Right lobe of liver (tissue), 6 donors: ENCODE data around the gene PODXL2. TPM values are rescaled to one million over a fixed set of nuclear protein-coding genes. Genes with fewer than 3 reads are reported as not detected.

Experiments used
- ATAC-seq, 4 donors: fragments of 200-7000 bp; cut with Tn5 transposase; one replicate each; pipeline ENCODE4 v1.9.1; 2020; ENCODE audit warnings: mild to moderate bottlenecking in 4 of 4, moderate library complexity in 4 of 4
- DNase-seq, 3 donors: peaks; one replicate each; pipeline ENCODE4 v3.0.0-alpha.2; 2020
- H3K27ac ChIP-seq, 3 donors: fragments of 200-600 bp; one replicate each; pipeline ENCODE4 v1.8.0; 2022
- H3K27me3 ChIP-seq, 2 donors: fragments of 200-600 bp; one replicate each; pipeline ENCODE4 v1.8.0; 2022
- H3K36me3 ChIP-seq, 4 donors: fragments of 200-600 bp; sonication (generic) in 1 of 4; one replicate each; pipeline versions ENCODE4 v1.5.1 to v1.8.0; 2017 to 2022; ENCODE audit warnings: control low read depth in 1 of 4
- H3K4me1 ChIP-seq, 4 donors: fragments of 200-600 bp; sonication (generic) in 1 of 4; one replicate each; pipeline versions ENCODE4 v1.5.1 to v1.8.0; 2017 to 2022; ENCODE audit warnings: control low read depth in 1 of 4
- H3K4me3 ChIP-seq, 3 donors: fragments of 200-600 bp; one replicate each; pipeline ENCODE4 v1.8.0; 2022
- H3K9me3 ChIP-seq, 4 donors: fragments of 200-600 bp; sonication (generic) in 1 of 4; one replicate each; pipeline versions ENCODE4 v1.5.1 to v1.8.0; 2017 to 2022; ENCODE audit warnings: control low read depth in 1 of 4
- POLR2A ChIP-seq: fragments of 450-650 bp; IDR thresholded peaks from one replicate; pipeline ENCODE4 v1.6.1; 2017; ENCODE audit warnings: antibody characterized with exemption, mild to moderate bottlenecking
- WGBS: methylation state at CpG from one replicate; pipeline ENCODE4 v1.1.6; 2018; ENCODE audit warnings: low coverage, low lambda C conversion rate; ENCODE audit not compliant: insufficient coverage; ENCODE audit errors: missing lambda C conversion rate; 5-methylcytosine and 5-hydroxymethylcytosine counted together
- intact Hi-C, 2 donors: fragments of 100-400 bp; cut with DNase I; formaldehyde crosslinking; loops; one replicate each; pipeline versions ENCODE4 v1.11.2 to v1.14.1; 2022
- total RNA-seq, 6 experiments: library from RNA; depleted of rRNA in 2 of 6; stranded (reverse); fragments of >200 nt in 2 of 6; fragmentation: NEBNext Ultra II Directional in 3 of 6; extraction: Animal tissue kit (Norgen Biotek cat#: 25700) in 3 of 6; gene quantifications; one replicate each; pipeline versions ENCODE4 v1.1.0 to v1.2.4, GENCODE V29; 2016 to 2023
- TF ChIP-seq, protein P1 (sequence below), 4 donors: fragments of 200-600 bp in 3 of 4; fragments of 450-650 bp in 1 of 4; IDR thresholded peaks; one replicate each; pipeline versions ENCODE4 v1.5.1 to v1.8.0; 2016 to 2022; ENCODE audit warnings: antibody characterized with exemption in 4 of 4, mild to moderate bottlenecking in 2 of 4
- donor health status: DM: no; HTN: yes; CAD: no.
- donor health status: DM: no; HTN: no; CAD: no.
- donor health status: DM: no; HTN: no; CAD: no.
- donor health status: DM: no; HTN: yes; CAD: no.
- donor health status: DM: no; HTN: yes; CAD: no.

Gene PODXL2
- total RNA-seq, 6 experiments from 2014 or later = 0.19 to 1.6 (median 0.63) TPM

- Histone ChIP-seq H3K36me3 (no peaks in the 10 kb centered on the region), H3K27ac (no peak overlapping the region), H3K4me1 (peaks cover 0 to 6% (median 0%) of the 10 kb centered on the region in 4 donors), H3K27me3 (no peaks in the 10 kb centered on the region), H3K9me3 (no peaks in the 10 kb centered on the region), H3K4me3 (peak overlapping the region in 1 of 3 donors; percentile 44)
- intact Hi-C loops = no loop called here
- TF ChIP-seq POLR2A = no peak
- TF ChIP-seq, protein P1, sequence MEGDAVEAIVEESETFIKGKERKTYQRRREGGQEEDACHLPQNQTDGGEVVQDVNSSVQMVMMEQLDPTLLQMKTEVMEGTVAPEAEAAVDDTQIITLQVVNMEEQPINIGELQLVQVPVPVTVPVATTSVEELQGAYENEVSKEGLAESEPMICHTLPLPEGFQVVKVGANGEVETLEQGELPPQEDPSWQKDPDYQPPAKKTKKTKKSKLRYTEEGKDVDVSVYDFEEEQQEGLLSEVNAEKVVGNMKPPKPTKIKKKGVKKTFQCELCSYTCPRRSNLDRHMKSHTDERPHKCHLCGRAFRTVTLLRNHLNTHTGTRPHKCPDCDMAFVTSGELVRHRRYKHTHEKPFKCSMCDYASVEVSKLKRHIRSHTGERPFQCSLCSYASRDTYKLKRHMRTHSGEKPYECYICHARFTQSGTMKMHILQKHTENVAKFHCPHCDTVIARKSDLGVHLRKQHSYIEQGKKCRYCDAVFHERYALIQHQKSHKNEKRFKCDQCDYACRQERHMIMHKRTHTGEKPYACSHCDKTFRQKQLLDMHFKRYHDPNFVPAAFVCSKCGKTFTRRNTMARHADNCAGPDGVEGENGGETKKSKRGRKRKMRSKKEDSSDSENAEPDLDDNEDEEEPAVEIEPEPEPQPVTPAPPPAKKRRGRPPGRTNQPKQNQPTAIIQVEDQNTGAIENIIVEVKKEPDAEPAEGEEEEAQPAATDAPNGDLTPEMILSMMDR (IDR thresholded peaks at IDR 0.05) = no peak
- 46% methylated on average over 16 of the region's 65 CpGs for WGBS
- DNase-seq (no peak), ATAC-seq (peak in 2 of 4 donors; percentile 7)
Observed at GRCh38 chr3:127629467-127630403, 750 bp downstream of the PODXL2 start.

DNA sequence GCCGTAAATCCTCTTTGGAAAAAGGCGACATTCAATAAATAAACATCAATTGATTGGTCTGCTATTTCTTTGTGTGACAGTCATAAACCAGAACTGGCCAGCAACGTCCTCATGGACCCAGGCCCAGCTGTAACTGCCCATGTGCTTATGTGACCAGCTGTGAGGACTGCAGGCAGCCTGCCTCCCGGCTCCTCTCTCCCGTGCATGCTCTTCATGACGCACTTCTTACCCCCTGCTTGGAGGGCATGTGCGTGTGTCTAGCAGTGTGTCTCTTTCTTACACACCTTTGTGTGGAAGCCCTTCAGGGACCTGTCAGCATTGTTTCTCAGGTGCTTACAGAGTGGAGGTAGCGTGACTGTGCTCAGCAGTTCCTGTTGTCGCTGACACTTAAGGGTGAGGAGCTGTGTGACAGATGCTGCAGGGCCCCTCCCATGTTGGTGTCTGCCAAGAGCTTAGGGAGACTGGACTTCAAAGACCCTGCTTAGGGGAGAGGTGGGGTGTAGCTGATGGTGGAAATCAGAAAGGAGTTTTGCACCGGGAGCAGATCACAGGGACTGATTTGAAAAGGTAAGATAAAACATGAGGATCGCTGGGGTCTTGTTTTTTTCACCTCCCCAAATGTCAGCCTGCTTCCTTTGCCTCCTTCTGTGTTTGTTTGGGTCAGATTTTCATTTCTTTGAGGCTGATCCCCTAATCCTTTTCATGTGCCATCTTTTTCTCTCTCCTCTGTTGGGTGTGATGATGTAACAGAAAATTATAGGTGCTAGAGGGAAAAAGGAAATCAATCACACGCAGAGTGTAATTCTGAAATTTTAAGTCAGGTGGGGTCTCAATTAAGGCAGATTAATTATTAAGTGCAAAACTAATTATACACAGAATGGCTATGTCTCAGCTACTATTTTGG is 2.1 kb downstream of the PODXL2 start:
- Histone ChIP-seq H3K27ac (no peak overlapping the region), H3K4me3 (no peak overlapping the region), H3K27me3 (no peaks in the 10 kb centered on the region), H3K4me1 (peaks cover 0 to 6% (median 0%) of the 10 kb centered on the region in 4 donors), H3K9me3 (no peaks in the 10 kb centered on the region), H3K36me3 (no peaks in the 10 kb centered on the region)
- DNase-seq (no peak), ATAC-seq (no peak)
- TF ChIP-seq POLR2A = no peak
- TF ChIP-seq, protein P1 (IDR thresholded peaks at IDR 0.05) = no peak
- intact Hi-C loops = no loop called here
- WGBS = 90% methylated on average over 11 of the region's 12 CpGs

DNA sequence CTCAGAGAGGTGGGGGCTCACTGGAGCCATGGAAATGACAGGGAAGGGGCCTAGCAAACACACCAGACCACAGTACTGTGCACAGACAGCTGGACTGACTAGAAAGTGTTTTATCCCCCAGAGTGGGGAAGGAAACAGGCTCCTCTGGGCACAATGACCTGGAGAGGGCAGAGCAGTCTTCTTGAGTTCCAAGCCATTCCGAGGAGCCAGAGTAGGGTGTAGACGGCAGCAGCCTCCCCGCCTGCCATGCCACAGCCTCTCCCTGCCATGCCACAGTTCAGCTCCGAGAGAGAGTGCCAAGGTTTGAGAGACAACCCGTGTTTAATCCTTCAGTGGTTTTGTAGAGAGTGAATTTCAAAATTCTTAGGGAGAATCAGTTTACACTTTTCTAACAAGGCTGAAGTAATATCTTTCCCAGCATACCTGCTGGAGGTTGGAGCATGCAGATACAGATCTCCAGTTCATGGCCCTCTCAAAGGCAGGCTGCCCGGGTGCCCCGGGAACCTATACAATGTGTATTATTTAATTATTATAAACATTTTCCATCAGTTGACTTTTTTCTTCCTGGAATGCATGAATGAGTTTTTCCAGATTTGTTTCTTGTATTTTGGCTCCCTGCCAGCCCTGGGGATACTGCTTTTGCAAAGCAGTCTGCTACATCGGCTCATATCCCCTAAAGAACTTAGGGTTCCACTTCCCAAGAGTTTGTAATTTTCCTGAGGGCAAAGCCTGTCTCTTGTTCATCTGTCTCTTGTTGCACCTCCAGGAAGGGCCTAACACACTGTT is 3.2 kb downstream of the PODXL2 start:
- Histone ChIP-seq H3K27ac (no peak overlapping the region), H3K4me1 (peaks cover 0 to 6% (median 0%) of the 10 kb centered on the region in 4 donors), H3K36me3 (no peaks in the 10 kb centered on the region), H3K4me3 (no peak overlapping the region), H3K27me3 (no peaks in the 10 kb centered on the region), H3K9me3 (no peaks in the 10 kb centered on the region)
- WGBS = 75% methylated on average over 6 of the region's 8 CpGs
- DNase-seq (no peak), ATAC-seq (no peak)
- intact Hi-C loops = no loop called here
- no peak for TF ChIP-seq POLR2A
- TF ChIP-seq, protein P1 (IDR thresholded peaks at IDR 0.05) = no peak

- TF ChIP-seq POLR2A = no peak
- TF ChIP-seq, protein P1 (IDR thresholded peaks at IDR 0.05) = no peak
Observed at GRCh38 chr3:127634653-127635052, 5.7 kb downstream of the PODXL2 start.

More at GRCh38 chr3:127634653-127635052, 5.7 kb downstream of the PODXL2 start:
- Histone ChIP-seq H3K36me3 (no peaks in the 10 kb centered on the region), H3K27ac (no peak overlapping the region), H3K4me1 (peaks cover 0 to 3% (median 0%) of the 10 kb centered on the region in 4 donors), H3K9me3 (no peaks in the 10 kb centered on the region), H3K27me3 (no peaks in the 10 kb centered on the region), H3K4me3 (no peak overlapping the region)
- intact Hi-C loops = no loop called here
- 78% methylated on average over 5 of the region's 12 CpGs for WGBS
- ATAC-seq (no peak), DNase-seq (no peak)
